KOPT-K1 (cell line): ENCODE measurements around the gene IL26.

Experiments used
- H3K27ac ChIP-seq: fragments of 200-600 bp; sonication (generic); 2 replicates; pipeline ENCODE4 v1.5.1; 2016; ENCODE audit warnings: antibody characterized with exemption, mild to moderate bottlenecking, low read depth, low read length; ENCODE audit not compliant: poor library complexity, severe bottlenecking
- H3K36me3 ChIP-seq: fragments of 200-600 bp; sonication (generic); 2 replicates; pipeline ENCODE4 v1.5.1; 2017; ENCODE audit warnings: antibody characterized with exemption, mild to moderate bottlenecking, low read length, moderate library complexity; ENCODE audit not compliant: insufficient read depth
- H3K9me3 ChIP-seq: fragments of 200-600 bp; sonication (generic); 2 replicates; pipeline ENCODE4 v1.5.1; 2017; ENCODE audit warnings: antibody characterized with exemption, low read length, mild to moderate bottlenecking; ENCODE audit not compliant: insufficient read depth, poor library complexity, severe bottlenecking

IL26 gene

DNA sequence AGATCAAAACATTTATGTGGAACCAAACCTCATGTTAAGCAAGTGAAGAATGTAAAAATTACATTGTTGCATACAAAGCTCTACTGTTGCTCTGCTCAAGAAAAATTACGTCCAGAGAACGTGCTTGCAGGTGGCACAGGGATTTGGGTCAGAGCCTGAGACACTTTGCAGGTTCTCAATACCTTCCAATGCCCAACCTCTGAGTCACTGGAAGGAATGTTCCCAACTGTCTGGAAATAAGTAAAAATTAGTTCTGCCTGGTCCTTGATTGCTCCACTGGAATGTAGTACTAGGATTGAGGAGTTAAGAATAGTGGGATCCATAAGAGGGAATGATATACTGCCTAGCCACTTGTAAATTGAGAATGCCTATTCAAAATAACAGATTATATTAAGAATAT, 63.2 kb downstream of the IL26 start:
- Histone ChIP-seq H3K36me3 (no peaks in the 10 kb centered on the region), H3K27ac (no peak overlapping the region), H3K9me3 (no peaks in the 10 kb centered on the region)

DNA sequence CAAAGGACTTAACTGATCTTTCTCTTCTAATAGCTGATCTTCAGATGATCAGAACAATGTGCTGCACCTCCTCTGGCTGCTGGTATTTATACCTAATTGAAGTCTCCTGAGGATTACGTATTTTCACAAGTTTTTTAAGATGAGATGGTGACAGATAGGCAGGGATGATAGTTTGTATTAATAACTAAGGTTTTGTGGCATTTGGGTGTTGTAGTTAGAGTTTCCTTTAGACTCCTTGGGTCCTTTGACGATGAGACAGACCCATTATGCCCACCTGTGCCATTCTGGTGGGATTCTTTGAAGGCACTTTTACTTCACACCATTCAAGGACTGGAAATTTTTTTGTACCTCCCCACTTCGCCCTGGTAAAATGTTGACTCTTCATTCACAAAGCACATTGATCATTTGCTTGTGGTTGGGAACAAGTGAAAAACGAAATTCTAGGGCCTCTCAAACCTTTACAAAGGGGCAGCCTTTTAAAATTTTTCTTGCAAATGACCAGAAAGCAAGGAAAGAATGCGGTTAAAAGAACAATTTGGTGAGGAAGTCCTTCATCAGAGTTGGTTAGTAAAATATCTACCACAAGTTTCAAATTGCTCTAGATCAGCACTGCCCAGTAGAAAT, 65.8 kb downstream of the IL26 start, which contains the start of gene IFNG:
TSS of gene IFNG (minus strand) at position 60 of the 624 bp plus-strand sequence. CDS start 125 bp downstream, outside the sequence.
- H3K36me3 ChIP-seq = no peaks in the 10 kb centered on the region
- no peaks in the 10 kb centered on the region for H3K9me3 ChIP-seq
- no peak within 1 kb of the TSS for H3K27ac ChIP-seq

DNA sequence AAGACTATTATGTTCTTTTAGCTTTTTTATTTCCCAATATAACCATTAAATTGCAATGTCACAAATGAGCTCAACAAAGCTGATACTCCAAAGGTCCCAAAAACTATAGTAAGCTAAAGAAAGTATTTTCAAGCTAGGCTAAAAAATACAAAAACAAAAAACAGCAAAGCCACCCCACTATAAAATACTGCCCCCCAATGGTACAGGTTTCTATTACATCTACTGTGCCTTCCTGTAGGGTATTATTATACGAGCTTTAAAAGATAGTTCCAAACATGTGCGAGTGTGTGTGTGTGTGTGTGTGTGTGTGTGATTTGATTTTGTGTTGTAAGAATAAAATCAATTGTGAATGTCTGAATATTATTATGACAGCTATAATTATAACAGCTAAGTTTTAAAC, 67.2 kb downstream of the IL26 start:
- H3K9me3 ChIP-seq = no peaks in the 10 kb centered on the region
- no peaks in the 10 kb centered on the region for H3K36me3 ChIP-seq
- no peak overlapping the region for H3K27ac ChIP-seq

DNA sequence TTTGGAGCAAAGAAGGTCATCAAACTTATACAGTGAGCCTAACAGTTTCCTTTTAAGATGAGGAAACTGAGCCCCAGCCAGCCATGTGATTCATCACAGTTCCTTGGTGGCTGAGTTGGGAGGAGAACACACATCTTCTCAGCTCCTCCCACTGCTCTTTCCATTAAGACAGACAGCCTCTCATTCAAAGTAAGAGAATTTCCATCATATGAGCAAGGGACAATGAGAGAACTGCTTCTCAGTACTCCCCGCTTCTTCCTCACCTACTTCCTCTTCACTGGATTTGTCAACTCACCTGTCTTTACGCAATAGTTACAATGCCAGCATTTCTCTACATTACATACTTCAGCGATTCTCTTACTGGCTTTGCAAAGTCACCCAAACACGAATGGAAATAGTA, 68.2 kb downstream of the IL26 start:
- H3K27ac ChIP-seq = no peak overlapping the region
- H3K9me3 ChIP-seq = no peaks in the 10 kb centered on the region
- H3K36me3 ChIP-seq = no peaks in the 10 kb centered on the region

DNA sequence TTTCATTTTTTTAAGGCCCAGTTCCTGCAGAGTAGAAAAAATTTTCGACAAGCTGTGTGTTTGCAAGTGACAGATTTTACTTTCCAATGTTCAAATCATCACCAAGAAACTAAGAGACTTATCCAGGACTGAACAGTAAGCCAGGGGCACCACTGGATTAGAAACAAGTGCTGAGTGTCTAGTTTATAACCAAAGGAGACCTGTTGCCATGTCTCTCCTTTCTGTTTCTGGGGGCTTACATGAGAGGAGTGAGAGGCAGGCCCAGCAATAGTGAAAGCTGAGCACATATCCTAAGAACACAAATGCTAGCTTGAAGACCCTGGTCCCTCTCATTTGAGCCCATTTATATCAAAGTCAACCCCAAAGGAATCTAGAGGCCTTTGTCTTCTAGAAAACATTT, 69.0 kb downstream of the IL26 start:
- H3K9me3 ChIP-seq = no peaks in the 10 kb centered on the region
- H3K36me3 ChIP-seq = no peaks in the 10 kb centered on the region
- no peak overlapping the region for H3K27ac ChIP-seq

DNA sequence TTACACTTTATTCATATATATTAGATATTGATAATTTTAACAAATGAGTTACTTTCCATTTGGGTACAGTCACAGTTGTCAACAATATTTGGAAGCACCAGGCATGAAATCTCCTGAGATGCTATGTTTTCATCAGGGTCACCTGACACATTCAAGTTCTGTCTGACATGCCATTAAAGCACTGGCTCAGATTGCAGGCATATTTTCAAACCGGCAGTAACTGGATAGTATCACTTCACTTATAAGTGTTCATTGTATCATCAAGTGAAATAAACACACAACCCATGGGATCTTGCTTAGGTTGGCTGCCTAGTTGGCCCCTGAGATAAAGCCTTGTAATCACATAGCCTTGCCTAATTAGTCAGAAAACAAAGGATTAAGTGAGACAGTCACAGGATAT, 70.8 kb downstream of the IL26 start:
- Histone ChIP-seq H3K9me3 (no peaks in the 10 kb centered on the region), H3K36me3 (no peaks in the 10 kb centered on the region), H3K27ac (no peak overlapping the region)
